Skeletal muscle cell (primary cell): ENCODE measurements around the gene HPN.

ENCODE experiments used
- DNase-seq: peaks from one replicate; pipeline ENCODE4 v3.0.0-alpha.2; 2010; ENCODE audit warnings: low read depth
- H3K4me3 ChIP-seq: 2 replicates; pipeline ENCODE4 v1.5.1; 2011; ENCODE audit warnings: low read depth, mild to moderate bottlenecking, control low read depth, low read length, moderate library complexity

The HPN gene

DNA sequence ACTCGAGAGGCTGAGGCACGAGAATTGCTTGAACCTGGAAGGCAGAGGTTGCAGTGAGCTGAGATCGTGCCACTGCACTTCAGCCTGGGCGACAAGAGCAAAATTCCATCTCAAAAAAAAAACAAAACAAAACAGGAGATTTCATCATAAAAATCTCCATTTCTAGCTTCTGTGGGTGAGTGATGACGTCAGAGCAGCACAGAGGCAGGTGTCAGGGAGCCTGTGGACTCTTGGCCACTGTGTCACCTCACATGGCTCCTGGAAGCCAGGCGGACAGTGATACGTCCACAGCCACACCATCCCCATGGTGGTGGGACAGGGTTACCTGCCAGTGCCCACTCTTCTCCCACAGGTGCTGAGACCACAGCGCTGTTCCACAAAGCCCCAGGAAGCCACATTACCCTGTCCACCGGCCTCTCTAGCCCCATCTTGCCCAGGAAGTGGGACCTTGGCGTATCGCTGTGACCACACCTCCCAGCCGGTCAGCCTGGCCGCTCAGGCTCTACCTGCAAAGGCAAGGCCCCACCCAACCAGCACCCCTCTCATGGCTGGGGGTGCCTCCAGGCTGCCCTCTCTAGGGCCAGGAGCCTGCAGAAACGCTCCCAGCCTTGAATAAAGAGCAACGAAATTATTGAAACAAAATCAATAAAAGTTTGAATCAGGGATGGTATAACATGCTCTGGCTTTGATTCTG, 71.6 kb downstream of the HPN start:
- DNase-seq = no peak
- no peak overlapping the region for H3K4me3 ChIP-seq

DNA sequence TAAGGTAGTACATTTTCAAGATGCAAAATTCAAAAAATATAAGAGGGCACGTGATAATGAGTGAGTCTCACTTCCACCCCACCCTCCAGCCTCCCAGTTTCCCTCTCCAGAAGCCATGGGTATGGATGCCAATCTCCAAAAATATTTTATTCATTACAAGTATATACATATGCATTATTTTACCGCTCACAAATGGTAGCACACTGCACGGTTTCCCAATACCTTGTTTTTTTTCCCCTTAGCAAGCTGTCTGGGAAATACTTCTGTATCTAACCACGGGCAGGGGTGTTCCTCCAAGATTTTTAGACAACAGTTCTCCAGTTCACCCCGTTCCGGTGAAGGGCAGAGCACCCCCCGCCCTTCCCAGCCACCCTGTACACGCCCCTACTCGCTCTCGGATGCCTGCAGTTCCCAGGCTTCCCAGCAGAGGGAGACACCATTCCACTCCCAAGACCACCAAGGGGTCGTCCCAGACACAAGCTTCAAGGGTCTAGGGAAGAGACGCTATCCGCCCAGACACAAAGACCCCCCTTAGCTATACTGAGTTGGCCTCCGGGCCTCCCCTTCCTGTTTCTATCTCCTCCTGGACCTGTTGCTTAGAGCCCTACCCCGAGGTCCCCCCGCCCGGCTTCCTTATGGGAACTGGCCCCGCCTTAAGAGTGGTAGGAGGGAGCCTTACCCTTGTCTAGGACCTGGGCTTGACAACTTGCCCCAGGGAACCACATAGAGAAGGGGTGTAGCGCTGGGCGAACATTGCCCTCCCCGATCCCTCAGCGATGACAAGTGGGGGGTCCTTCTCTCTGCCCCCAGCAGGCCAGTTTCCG, 73.0 kb downstream of the HPN start:
- peak overlapping the region; percentile 26 for H3K4me3 ChIP-seq
- no peak for DNase-seq

DNA sequence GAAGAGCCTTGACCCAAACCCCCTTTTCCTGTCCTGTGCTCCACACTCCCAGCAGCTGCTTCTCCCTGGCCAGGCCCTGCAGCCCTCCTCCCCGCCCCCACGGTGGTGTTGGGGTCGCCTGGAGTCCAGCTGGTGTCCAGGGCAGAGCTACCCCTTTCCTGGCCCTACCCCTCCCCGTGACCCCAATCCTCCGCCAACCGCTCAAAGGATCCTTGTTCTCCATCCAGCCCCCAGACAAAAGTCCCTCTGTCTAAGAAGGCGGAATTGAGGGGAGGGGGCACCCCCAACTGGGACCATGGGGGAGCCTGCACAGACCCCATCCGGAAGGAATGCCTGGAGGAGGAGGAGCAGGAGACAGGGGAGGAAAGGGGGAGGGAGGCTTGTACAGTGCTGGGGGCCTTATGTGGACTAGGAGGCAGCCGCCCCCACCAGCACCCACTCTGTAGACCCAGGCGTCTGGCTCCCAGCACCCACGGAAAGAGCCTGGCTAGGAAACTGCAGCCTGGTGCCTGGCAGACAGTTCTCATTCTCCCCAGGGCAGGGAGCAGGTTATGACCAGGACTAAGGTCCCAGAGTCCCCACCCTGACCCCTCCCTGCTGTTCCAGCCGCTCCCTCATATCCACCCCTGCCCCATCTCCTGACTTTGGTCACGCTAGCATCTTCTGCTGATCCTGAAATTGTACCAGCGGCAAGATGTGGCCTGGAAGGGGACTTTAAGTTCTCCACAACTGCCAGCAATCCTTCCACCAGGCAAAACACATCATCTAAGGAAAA, 73.8 kb downstream of the HPN start, which contains the start of gene FXYD3:
TSS of gene FXYD3 (plus strand) at position 647 of the 775 bp plus-strand sequence. CDS start 3,554 bp downstream, outside the sequence.
- H3K4me3 ChIP-seq = peak within 1 kb of the TSS; percentile 26
- DNase-seq = no peak
